ENCODE data around the gene SLC49A3.

- TF ChIP-seq, protein P1, sequence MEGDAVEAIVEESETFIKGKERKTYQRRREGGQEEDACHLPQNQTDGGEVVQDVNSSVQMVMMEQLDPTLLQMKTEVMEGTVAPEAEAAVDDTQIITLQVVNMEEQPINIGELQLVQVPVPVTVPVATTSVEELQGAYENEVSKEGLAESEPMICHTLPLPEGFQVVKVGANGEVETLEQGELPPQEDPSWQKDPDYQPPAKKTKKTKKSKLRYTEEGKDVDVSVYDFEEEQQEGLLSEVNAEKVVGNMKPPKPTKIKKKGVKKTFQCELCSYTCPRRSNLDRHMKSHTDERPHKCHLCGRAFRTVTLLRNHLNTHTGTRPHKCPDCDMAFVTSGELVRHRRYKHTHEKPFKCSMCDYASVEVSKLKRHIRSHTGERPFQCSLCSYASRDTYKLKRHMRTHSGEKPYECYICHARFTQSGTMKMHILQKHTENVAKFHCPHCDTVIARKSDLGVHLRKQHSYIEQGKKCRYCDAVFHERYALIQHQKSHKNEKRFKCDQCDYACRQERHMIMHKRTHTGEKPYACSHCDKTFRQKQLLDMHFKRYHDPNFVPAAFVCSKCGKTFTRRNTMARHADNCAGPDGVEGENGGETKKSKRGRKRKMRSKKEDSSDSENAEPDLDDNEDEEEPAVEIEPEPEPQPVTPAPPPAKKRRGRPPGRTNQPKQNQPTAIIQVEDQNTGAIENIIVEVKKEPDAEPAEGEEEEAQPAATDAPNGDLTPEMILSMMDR (IDR thresholded peaks at IDR 0.05), result no peak
- TF ChIP-seq POLR2A (IDR thresholded peaks at IDR 0.05), result no peak
Measured at GRCh38 chr4:647481-647880, 41.5 kb downstream of the SLC49A3 start.
